GM23338 (cell line): ENCODE data around the gene TEDC2. TPM values are rescaled to one million over a fixed set of nuclear protein-coding genes. Genes with fewer than 3 reads are reported as not detected.

Experiments
- ATAC-seq: fragments of 200-7000 bp; cut with Tn5 transposase; 3 replicates; pipeline ENCODE4 v1.9.1; 2020
- DNase-seq: peaks from one replicate; pipeline ENCODE4 v3.0.0-alpha.2; 2015; ENCODE audit warnings: low spot score
- H2AFZ ChIP-seq: fragments of 200-600 bp; sonication (generic); 2 replicates; pipeline ENCODE4 v1.8.0; 2016; ENCODE audit warnings: antibody characterized with exemption, mild to moderate bottlenecking, moderate library complexity
- H3F3A ChIP-seq: fragments of 200-600 bp; sonication (generic); replicated peaks from 2 replicates; pipeline ENCODE4 v1.8.0; 2017; ENCODE audit warnings: antibody characterized with exemption, mixed run types, low read depth
- H3K27ac ChIP-seq: fragments of 200-600 bp; sonication (generic); 2 replicates; pipeline ENCODE4 v1.6.1; 2016; ENCODE audit warnings: low read depth
- H3K27me3 ChIP-seq: fragments of 200-600 bp; sonication (generic); 2 replicates; pipeline ENCODE4 v1.8.0; 2016; ENCODE audit warnings: mild to moderate bottlenecking, mixed run types, moderate library complexity; ENCODE audit not compliant: insufficient read depth
- H3K36me3 ChIP-seq: fragments of 200-600 bp; sonication (generic); 2 replicates; pipeline ENCODE4 v1.8.0; 2016; ENCODE audit warnings: mild to moderate bottlenecking; ENCODE audit not compliant: insufficient read depth
- H3K4me1 ChIP-seq: fragments of 200-600 bp; sonication (generic); 2 replicates; pipeline ENCODE4 v1.8.0; 2016; ENCODE audit warnings: mild to moderate bottlenecking, moderate library complexity; ENCODE audit not compliant: insufficient read depth
- H3K4me2 ChIP-seq: fragments of 200-600 bp; sonication (generic); 2 replicates; pipeline ENCODE4 v1.7.1; 2017; ENCODE audit warnings: mixed run types
- H3K4me3 ChIP-seq: fragments of 200-600 bp; sonication (generic); 2 replicates; pipeline ENCODE4 v1.6.1; 2016; ENCODE audit warnings: mixed run types
- H3K79me2 ChIP-seq: fragments of 200-600 bp; sonication (generic); replicated peaks from 2 replicates; pipeline ENCODE4 v1.8.0; 2017; ENCODE audit warnings: mild to moderate bottlenecking; ENCODE audit not compliant: insufficient read depth
- H3K9me2 ChIP-seq: fragments of 200-600 bp; sonication (generic); 2 replicates; pipeline ENCODE4 v1.8.0; 2017; ENCODE audit not compliant: insufficient read depth
- H4K20me1 ChIP-seq: fragments of 200-600 bp; sonication (generic); replicated peaks from 2 replicates; pipeline ENCODE4 v1.8.0; 2017; ENCODE audit warnings: mild to moderate bottlenecking; ENCODE audit not compliant: insufficient read depth
- H3K27ac Mint-ChIP-seq: 2 replicates; pipeline ENCODE4 v1.8.0; 2020; ENCODE audit warnings: inconsistent platforms, mild to moderate bottlenecking, moderate library complexity, mixed read lengths
- H3K27me3 Mint-ChIP-seq: 3 replicates; pipeline ENCODE4 v1.8.0; 2022; ENCODE audit warnings: low read depth, mild to moderate bottlenecking, moderate library complexity, mixed read lengths, inconsistent platforms; ENCODE audit not compliant: insufficient read depth, poor library complexity
- H3K36me3 Mint-ChIP-seq: 3 replicates; pipeline ENCODE4 v1.8.0; 2021; ENCODE audit warnings: low read depth, mild to moderate bottlenecking, inconsistent platforms, moderate library complexity, mixed read lengths
- H3K4me1 Mint-ChIP-seq: 3 replicates; pipeline ENCODE4 v1.8.0; 2020; ENCODE audit warnings: mild to moderate bottlenecking, inconsistent platforms, mixed read lengths
- H3K4me3 Mint-ChIP-seq: 3 replicates; pipeline ENCODE4 v1.8.0; 2021; ENCODE audit warnings: moderate library complexity, mild to moderate bottlenecking, inconsistent platforms, mixed read lengths
- H3K9me3 Mint-ChIP-seq: 3 replicates; pipeline ENCODE4 v1.8.0; 2020; ENCODE audit warnings: moderate library complexity, mild to moderate bottlenecking, inconsistent platforms, mixed read lengths
- CREB1 ChIP-seq: fragments of 250-450 bp; sonication (Bioruptor Pico); IDR thresholded peaks from 2 replicates; pipeline ENCODE4 v1.5.0; 2020; ENCODE audit warnings: low read depth, mild to moderate bottlenecking, moderate library complexity
- CTCF ChIP-seq, 2 experiments: fragments of 200-600 bp in 1 of 2; sonication (generic) in 1 of 2; conservative IDR thresholded peaks; 2 replicates each; pipeline versions ENCODE4 v1.5.1 to v1.6.1; 2016 to 2017; ENCODE audit warnings: antibody characterized with exemption in 2 of 2, low read depth in 2 of 2, mild to moderate bottlenecking in 2 of 2, moderate library complexity in 1 of 2
- ETS1 ChIP-seq: IDR thresholded peaks from 2 replicates; pipeline ENCODE4 v1.6.1; 2016; ENCODE audit warnings: antibody characterized with exemption
- EZH2 ChIP-seq: fragments of 200-600 bp; sonication (generic); IDR thresholded peaks from one replicate; pipeline ENCODE4 v1.8.0; 2017; ENCODE audit warnings: antibody characterized with exemption, mild to moderate bottlenecking, low read depth; ENCODE audit not compliant: unreplicated experiment
- EZH2phosphoT487 ChIP-seq: fragments of 200-600 bp; sonication (generic); IDR thresholded peaks from one replicate; pipeline ENCODE4 v1.8.1; 2018; ENCODE audit warnings: antibody characterized with exemption; ENCODE audit not compliant: unreplicated experiment
- JUNB ChIP-seq: IDR thresholded peaks from one replicate; pipeline ENCODE4 v1.6.1; 2016; ENCODE audit warnings: antibody characterized with exemption; ENCODE audit not compliant: unreplicated experiment
- NANOG ChIP-seq: IDR thresholded peaks from 2 replicates; pipeline ENCODE4 v1.6.1; 2016; ENCODE audit warnings: antibody characterized with exemption, borderline replicate concordance
- POLR2AphosphoS5 ChIP-seq: IDR thresholded peaks from 2 replicates; pipeline ENCODE4 v1.6.1; 2016; ENCODE audit warnings: antibody characterized with exemption, low read depth
- REST ChIP-seq: IDR thresholded peaks from one replicate; pipeline ENCODE4 v1.6.1; 2018; ENCODE audit warnings: antibody characterized with exemption; ENCODE audit not compliant: unreplicated experiment
- STAT1 ChIP-seq: IDR thresholded peaks from one replicate; pipeline ENCODE4 v1.6.1; 2016; ENCODE audit warnings: antibody characterized with exemption; ENCODE audit not compliant: unreplicated experiment
- ZNF114 ChIP-seq: fragments of 250-450 bp; sonication (Bioruptor Pico); IDR thresholded peaks from 2 replicates; pipeline ENCODE4 v1.5.0; 2020; ENCODE audit warnings: mild to moderate bottlenecking, moderate library complexity
- ZNF331 ChIP-seq: fragments of 250-450 bp; sonication (Bioruptor Pico); IDR thresholded peaks from 2 replicates; pipeline ENCODE4 v1.5.0; 2020; ENCODE audit warnings: low read depth, mild to moderate bottlenecking, moderate library complexity
- ZNF462 ChIP-seq: fragments of 250-450 bp; sonication (Bioruptor Pico); IDR thresholded peaks from 2 replicates; pipeline ENCODE4 v1.5.0; 2020; ENCODE audit warnings: mild to moderate bottlenecking, moderate library complexity
- polyA plus RNA-seq: library from polyadenylated mRNA; unstranded; fragments of >200 nt; fragmentation: Nextera tagmentation; extraction: Ambion mirVana; gene quantifications from 2 replicates; pipeline ENCODE4 v1.2.1, GENCODE V29; 2016
- total RNA-seq: library from RNA; depleted of rRNA; stranded (reverse); fragments of >200 nt; shearing (Covaris generic); gene quantifications from 2 replicates; pipeline ENCODE4 v1.2.3, GENCODE V29; 2014

Gene TEDC2
- total and polyA plus RNA-seq, 2 experiments from 2014 or later = 50.6 to 98.9 TPM

- Histone ChIP-seq H3K4me2 (no peak overlapping the region), H4K20me1 (no peaks in the 10 kb centered on the region; the same call in 1 of the 2 replicates), H3K4me1 (no peaks in the 10 kb centered on the region), H3K9me2 (no peaks in the 10 kb centered on the region), H3K27me3 (no peaks in the 10 kb centered on the region), H3K4me3 (no peak overlapping the region), H2AFZ (no peak overlapping the region), H3K79me2 (0 out of 2 replicates have a peak, but pooled peaks cover 3% of the 10 kb centered on the region), H3K27ac (no peak overlapping the region), H3F3A (no peaks in the 10 kb centered on the region), H3K36me3 (no peaks in the 10 kb centered on the region)
- Mint-ChIP-seq H3K9me3 (no peaks in the 10 kb centered on the region), H3K27me3 (peaks cover 18% of the 10 kb centered on the region), H3K36me3 (no peaks in the 10 kb centered on the region; the same call in 1 of the 3 replicates), H3K4me1 (peaks cover 20% of the 10 kb centered on the region), H3K4me3 (no peak overlapping the region; the same call in 2 of the 3 replicates), H3K27ac (peak overlapping the region; percentile 63)
- ATAC-seq = no peak
- DNase-seq = no peak
- no peak for TF ChIP-seq EZH2
- TF ChIP-seq ETS1 = no peak
- TF ChIP-seq POLR2AphosphoS5 = no peak
- no peak for TF ChIP-seq ZNF462 (CRISPR knock-in tag)
- TF ChIP-seq EZH2phosphoT487 = no peak
- no peak for TF ChIP-seq CREB1 (CRISPR knock-in tag)
- TF ChIP-seq STAT1 = no peak
- TF ChIP-seq CTCF (conservative IDR thresholded peaks at IDR 0.05; ENCODE audit: low read depth in 2 of 2) = no peak
- no peak for TF ChIP-seq ZNF331
- no peak for TF ChIP-seq ZNF114 (CRISPR knock-in tag)
- TF ChIP-seq JUNB = no peak
- no peak for TF ChIP-seq REST
- no peak for TF ChIP-seq NANOG
Observed at GRCh38 chr16:2487517-2487842, 27.6 kb downstream of the TEDC2 start.
